Muscle of leg (tissue), 11 donors: Measurements from ENCODE around the gene FN1. TPM values are rescaled to one million over a fixed set of nuclear protein-coding genes. Genes with fewer than 3 reads are reported as not detected.

Experiments used
- DNase-seq: peaks from one replicate; pipeline ENCODE4 v3.0.0; 2013
- H3K27ac ChIP-seq: one replicate; pipeline ENCODE4 v1.5.1; 2013; ENCODE audit warnings: mild to moderate bottlenecking, low read length, control low read depth
- H3K27me3 ChIP-seq: one replicate; pipeline ENCODE4 v1.6.1; 2013; ENCODE audit warnings: low read length; ENCODE audit not compliant: control insufficient read depth, insufficient read depth
- H3K36me3 ChIP-seq: one replicate; pipeline ENCODE4 v1.6.1; 2013; ENCODE audit warnings: low read length; ENCODE audit not compliant: control insufficient read depth, insufficient read depth
- H3K4me1 ChIP-seq: one replicate; pipeline ENCODE4 v1.6.1; 2013; ENCODE audit warnings: low read length; ENCODE audit not compliant: control insufficient read depth, insufficient read depth
- H3K4me3 ChIP-seq: one replicate; pipeline ENCODE4 v1.5.1; 2013; ENCODE audit warnings: low read length, control low read depth
- H3K9me3 ChIP-seq: replicated peaks from 2 replicates; pipeline ENCODE4 v1.6.1; 2013; ENCODE audit warnings: low read depth, low read length; ENCODE audit not compliant: control insufficient read depth
- WGBS: methylation state at CpG from one replicate; pipeline ENCODE4 v1.1.5; 2013; ENCODE audit warnings: missing lambda C conversion rate; ENCODE audit not compliant: insufficient coverage; 5-methylcytosine and 5-hydroxymethylcytosine counted together
- polyA plus RNA-seq, 8 donors: library from polyadenylated mRNA; unstranded; fragments of 120-200 nt; gene quantifications; one replicate each; pipeline versions ENCODE4 v1.2.1 to v1.2.3, GENCODE V29; 2013; ENCODE audit warnings: inconsistent platforms in 1 of 8, low replicate concordance in 1 of 8; ENCODE audit not compliant: insufficient read length in 8 of 8, insufficient read depth in 1 of 8
- total RNA-seq: library from RNA; stranded (reverse); fragments of 120-200 nt; gene quantifications from one replicate; pipeline ENCODE4 v1.2.4, GENCODE V29; 2013

FN1 gene
- total and polyA plus RNA-seq, 9 donors: 335 to 1,030 (median 518) TPM

- H3K9me3 ChIP-seq: no peaks in the 10 kb centered on the region
- H3K36me3 ChIP-seq: peaks cover 46% of the 10 kb centered on the region
- no peak for DNase-seq
- H3K27me3 ChIP-seq: no peaks in the 10 kb centered on the region
- H3K4me1 ChIP-seq: no peaks in the 10 kb centered on the region
- no CpG with 5 or more reads among the region's 7 CpGs for WGBS
- H3K4me3 ChIP-seq: no peak overlapping the region
- no peak overlapping the region for H3K27ac ChIP-seq
Measured at GRCh38 chr2:215388002-215388728, 47.7 kb downstream of the FN1 start.

- Histone ChIP-seq H3K27ac (no peak overlapping the region), H3K4me1 (no peaks in the 10 kb centered on the region), H3K4me3 (no peak overlapping the region), H3K9me3 (no peaks in the 10 kb centered on the region), H3K27me3 (no peaks in the 10 kb centered on the region), H3K36me3 (peaks cover 46% of the 10 kb centered on the region)
- over 99% methylated on average over 7 of the region's 7 CpGs for WGBS
- DNase-seq: no peak
Measured at GRCh38 chr2:215386566-215386965, 49.3 kb downstream of the FN1 start.

- Histone ChIP-seq H3K4me1 (no peaks in the 10 kb centered on the region), H3K9me3 (no peaks in the 10 kb centered on the region), H3K27me3 (no peaks in the 10 kb centered on the region), H3K27ac (no peak overlapping the region), H3K36me3 (peaks cover 45% of the 10 kb centered on the region), H3K4me3 (no peak overlapping the region)
- 100% methylated on average over 1 of the region's 7 CpGs for WGBS
- no peak for DNase-seq
Measured at GRCh38 chr2:215384710-215385109, 51.2 kb downstream of the FN1 start.

GRCh38 chr2:215383652-215384279 is 52.1 kb downstream of the FN1 start:
- DNase-seq: no peak
- WGBS: 85% methylated on average over 5 of the region's 8 CpGs
- Histone ChIP-seq H3K4me3 (no peak overlapping the region), H3K36me3 (peaks cover 50% of the 10 kb centered on the region), H3K27me3 (no peaks in the 10 kb centered on the region), H3K4me1 (no peaks in the 10 kb centered on the region), H3K27ac (no peak overlapping the region), H3K9me3 (no peaks in the 10 kb centered on the region)

GRCh38 chr2:215382480-215382879 is 53.4 kb downstream of the FN1 start:
- no peak overlapping the region for H3K4me3 ChIP-seq
- H3K36me3 ChIP-seq: peaks cover 46% of the 10 kb centered on the region
- no peak for DNase-seq

GRCh38 chr2:215382011-215382410 is 53.9 kb downstream of the FN1 start:
- no peaks in the 10 kb centered on the region for H3K27me3 ChIP-seq
- WGBS: 96% methylated on average over 3 of the region's 7 CpGs
- DNase-seq: no peak
- peaks cover 50% of the 10 kb centered on the region for H3K36me3 ChIP-seq
- no peak overlapping the region for H3K4me3 ChIP-seq
- no peak overlapping the region for H3K27ac ChIP-seq
- no peaks in the 10 kb centered on the region for H3K9me3 ChIP-seq
- H3K4me1 ChIP-seq: no peaks in the 10 kb centered on the region

More at GRCh38 chr2:215382480-215382879, 53.4 kb downstream of the FN1 start:
- no peak overlapping the region for H3K27ac ChIP-seq
- H3K4me1 ChIP-seq: no peaks in the 10 kb centered on the region
- H3K27me3 ChIP-seq: no peaks in the 10 kb centered on the region
- H3K9me3 ChIP-seq: no peaks in the 10 kb centered on the region

GRCh38 chr2:215380699-215381098 is 55.2 kb downstream of the FN1 start:
- WGBS: 91% methylated on average over 4 of the region's 7 CpGs
- Histone ChIP-seq H3K4me1 (no peaks in the 10 kb centered on the region), H3K27ac (no peak overlapping the region), H3K36me3 (peaks cover 48% of the 10 kb centered on the region), H3K27me3 (no peaks in the 10 kb centered on the region), H3K4me3 (no peak overlapping the region), H3K9me3 (no peaks in the 10 kb centered on the region)
- no peak for DNase-seq

- Histone ChIP-seq H3K27ac (no peak overlapping the region), H3K9me3 (no peaks in the 10 kb centered on the region), H3K4me3 (no peak overlapping the region), H3K36me3 (peaks cover 55% of the 10 kb centered on the region), H3K27me3 (no peaks in the 10 kb centered on the region), H3K4me1 (no peaks in the 10 kb centered on the region)
- no peak for DNase-seq
- 94% methylated on average over 3 of the region's 6 CpGs for WGBS
Measured at GRCh38 chr2:215379948-215380347, 55.9 kb downstream of the FN1 start.

- Histone ChIP-seq H3K27me3 (no peaks in the 10 kb centered on the region), H3K9me3 (no peaks in the 10 kb centered on the region), H3K4me3 (no peak overlapping the region), H3K27ac (no peak overlapping the region), H3K36me3 (peaks cover 59% of the 10 kb centered on the region), H3K4me1 (no peaks in the 10 kb centered on the region)
- no peak for DNase-seq
- 96% methylated on average over 7 of the region's 7 CpGs for WGBS
Measured at GRCh38 chr2:215379039-215379438, 56.8 kb downstream of the FN1 start.

- no peaks in the 10 kb centered on the region for H3K4me1 ChIP-seq
- H3K9me3 ChIP-seq: no peaks in the 10 kb centered on the region
- no peak for DNase-seq
- H3K27ac ChIP-seq: no peak overlapping the region
- no CpG with 5 or more reads among the region's 3 CpGs for WGBS
- peaks cover 53% of the 10 kb centered on the region for H3K36me3 ChIP-seq
- no peaks in the 10 kb centered on the region for H3K27me3 ChIP-seq
- no peak overlapping the region for H3K4me3 ChIP-seq
Measured at GRCh38 chr2:215378045-215378444, 57.8 kb downstream of the FN1 start.
